Measurements from ENCODE around the gene PLIN5.

Gene PLIN5

GRCh38 chr19:4516939-4517300 lies 18.1 kb downstream of the PLIN5 start:
- DNase-seq, result no peak
- no peak for TF ChIP-seq CTCF (IDR thresholded peaks at IDR 0.05; ENCODE audit: low read depth, low read length)
- no peak overlapping the region for H3K27ac ChIP-seq
- no peaks in the 10 kb centered on the region for H3K27me3 ChIP-seq (ENCODE audit: insufficient read depth, low read depth, severe bottlenecking)
- H3K4me3 ChIP-seq (ENCODE audit: low read depth, low read length), result no peak overlapping the region
- H3K36me3 ChIP-seq, result no peaks in the 10 kb centered on the region; the same call in 1 of the 2 replicates
- H3K9me3 ChIP-seq (ENCODE audit: severe bottlenecking), result peaks cover 2% of the 10 kb centered on the region

GRCh38 chr19:4516199-4516938 lies 18.7 kb downstream of the PLIN5 start:
- DNase-seq, result no peak
- H3K36me3 ChIP-seq, result no peaks in the 10 kb centered on the region; the same call in 1 of the 2 replicates
- no peak for TF ChIP-seq CTCF (IDR thresholded peaks at IDR 0.05; ENCODE audit: low read depth, low read length)
- H3K27me3 ChIP-seq (ENCODE audit: insufficient read depth, low read depth, severe bottlenecking), result no peaks in the 10 kb centered on the region
- H3K4me3 ChIP-seq (ENCODE audit: low read depth, low read length), result no peak overlapping the region
- H3K9me3 ChIP-seq (ENCODE audit: severe bottlenecking), result peaks cover 2% of the 10 kb centered on the region
- no peak overlapping the region for H3K27ac ChIP-seq

GRCh38 chr19:4515732-4516131 lies 19.3 kb downstream of the PLIN5 start:
- Histone ChIP-seq H3K4me3 (ENCODE audit: low read depth, low read length) (no peak overlapping the region), H3K36me3 (no peaks in the 10 kb centered on the region; the same call in 1 of the 2 replicates), H3K27me3 (ENCODE audit: insufficient read depth, low read depth, severe bottlenecking) (no peaks in the 10 kb centered on the region), H3K9me3 (ENCODE audit: severe bottlenecking) (peaks cover 2% of the 10 kb centered on the region), H3K27ac (no peak overlapping the region)
- no peak for DNase-seq
- TF ChIP-seq CTCF (IDR thresholded peaks at IDR 0.05; ENCODE audit: low read depth, low read length), result no peak

GRCh38 chr19:4513248-4513647 lies 21.8 kb downstream of the PLIN5 start:
- no peak overlapping the region for H3K27ac ChIP-seq
- no peaks in the 10 kb centered on the region for H3K27me3 ChIP-seq (ENCODE audit: insufficient read depth, low read depth, severe bottlenecking)
- H3K4me3 ChIP-seq (ENCODE audit: low read depth, low read length), result no peak overlapping the region
- DNase-seq, result no peak
- no peak for TF ChIP-seq CTCF (IDR thresholded peaks at IDR 0.05; ENCODE audit: low read depth, low read length)
- H3K36me3 ChIP-seq, result peaks cover 3% of the 10 kb centered on the region; the same call in 1 of the 2 replicates
- no peaks in the 10 kb centered on the region for H3K9me3 ChIP-seq (ENCODE audit: severe bottlenecking)

GRCh38 chr19:4512070-4512469 lies 23.0 kb downstream of the PLIN5 start:
- H3K27me3 ChIP-seq (ENCODE audit: insufficient read depth, low read depth, severe bottlenecking), result no peaks in the 10 kb centered on the region

More at GRCh38 chr19:4512070-4512469, 23.0 kb downstream of the PLIN5 start:
- Histone ChIP-seq H3K4me3 (ENCODE audit: low read depth, low read length) (no peak overlapping the region), H3K36me3 (peaks cover 8% of the 10 kb centered on the region), H3K27ac (no peak overlapping the region), H3K9me3 (ENCODE audit: severe bottlenecking) (no peaks in the 10 kb centered on the region)
- DNase-seq, result no peak
- TF ChIP-seq CTCF (IDR thresholded peaks at IDR 0.05; ENCODE audit: low read depth, low read length), result no peak
